Activated CD4-positive, alpha-beta T cell treated with anti-CD3 and anti-CD28 coated beads, Interleukin-2, amount 10 ng/mL, durations not matched to agents 24 days and 14 days (primary cell): Measurements from ENCODE around the gene LIN37. TPM values are rescaled to one million over a fixed set of nuclear protein-coding genes. Genes with fewer than 3 reads are reported as not detected.
A peak's percentile ranks its signal among the peaks of the same experiment; 100 is the strongest.

ENCODE experiments used
- DNase-seq: peaks from one replicate; pipeline ENCODE4 v3.0.0; 2022
- H3K27ac Mint-ChIP-seq: one replicate; pipeline ENCODE4 v1.8.0; 2022; ENCODE audit warnings: mild to moderate bottlenecking, mixed read lengths
- H3K27me3 Mint-ChIP-seq: one replicate; pipeline ENCODE4 v1.8.0; 2022; ENCODE audit warnings: mixed read lengths
- H3K36me3 Mint-ChIP-seq: one replicate; pipeline ENCODE4 v1.8.0; 2022; ENCODE audit warnings: low read depth, mild to moderate bottlenecking, mixed read lengths
- H3K4me1 Mint-ChIP-seq: one replicate; pipeline ENCODE4 v1.8.0; 2021; ENCODE audit warnings: mixed read lengths
- H3K4me3 Mint-ChIP-seq: one replicate; pipeline ENCODE4 v1.8.0; 2022; ENCODE audit warnings: mild to moderate bottlenecking, moderate library complexity, mixed read lengths
- H3K9me3 Mint-ChIP-seq: one replicate; pipeline ENCODE4 v1.8.0; 2021; ENCODE audit warnings: mixed read lengths
- intact Hi-C: fragments of 100-400 bp; cut with micrococcal nuclease; formaldehyde crosslinking; loops from one replicate; pipeline ENCODE4 v1.15.1; 2023
- total RNA-seq: library from RNA; stranded (reverse); gene quantifications from 2 replicates; pipeline ENCODE4 v1.2.3, GENCODE V29; 2022

LIN37 gene
- total RNA-seq, 1 donor from 2014 or later, result 11.1 TPM

- no peak for DNase-seq
- H3K9me3 Mint-ChIP-seq, result no peaks in the 10 kb centered on the region
- peak overlapping the region; percentile 88 for H3K4me3 Mint-ChIP-seq
- peaks cover 8% of the 10 kb centered on the region for H3K36me3 Mint-ChIP-seq
- intact Hi-C loops, result loop anchor here (1.0 to 5.0 kb wide), 6 partner anchors 16 to 157 kb away; partner anchors contain the start of genes APLP1, PROSER3, PSENEN and U2AF1L4
- peaks cover 26% of the 10 kb centered on the region for H3K4me1 Mint-ChIP-seq
- no peaks in the 10 kb centered on the region for H3K27me3 Mint-ChIP-seq
- H3K27ac Mint-ChIP-seq, result no peak overlapping the region
Measured at GRCh38 chr19:35774274-35775045, 26.1 kb downstream of the LIN37 start.

- Mint-ChIP-seq H3K4me3 (peak overlapping the region; percentile 88), H3K36me3 (peaks cover 10% of the 10 kb centered on the region), H3K27me3 (no peaks in the 10 kb centered on the region), H3K4me1 (peaks cover 26% of the 10 kb centered on the region), H3K27ac (peak overlapping the region; percentile 52), H3K9me3 (no peaks in the 10 kb centered on the region)
- DNase-seq, result no peak
- intact Hi-C loops, result loop anchor here (1.0 to 5.0 kb wide), 6 partner anchors 17 to 156 kb away; partner anchors contain the start of genes APLP1, PROSER3, PSENEN and U2AF1L4
Measured at GRCh38 chr19:35775046-35775297, 26.6 kb downstream of the LIN37 start.

GRCh38 chr19:35775298-35776101 is 27.1 kb downstream of the LIN37 start, which contains the start of gene ARHGAP33:
ARHGAP33 (plus strand) TSS chr19:35775564; CDS start chr19:35775659, 95 bp downstream.
- H3K36me3 Mint-ChIP-seq, result peaks cover 8% of the 10 kb centered on the region

DNA sequence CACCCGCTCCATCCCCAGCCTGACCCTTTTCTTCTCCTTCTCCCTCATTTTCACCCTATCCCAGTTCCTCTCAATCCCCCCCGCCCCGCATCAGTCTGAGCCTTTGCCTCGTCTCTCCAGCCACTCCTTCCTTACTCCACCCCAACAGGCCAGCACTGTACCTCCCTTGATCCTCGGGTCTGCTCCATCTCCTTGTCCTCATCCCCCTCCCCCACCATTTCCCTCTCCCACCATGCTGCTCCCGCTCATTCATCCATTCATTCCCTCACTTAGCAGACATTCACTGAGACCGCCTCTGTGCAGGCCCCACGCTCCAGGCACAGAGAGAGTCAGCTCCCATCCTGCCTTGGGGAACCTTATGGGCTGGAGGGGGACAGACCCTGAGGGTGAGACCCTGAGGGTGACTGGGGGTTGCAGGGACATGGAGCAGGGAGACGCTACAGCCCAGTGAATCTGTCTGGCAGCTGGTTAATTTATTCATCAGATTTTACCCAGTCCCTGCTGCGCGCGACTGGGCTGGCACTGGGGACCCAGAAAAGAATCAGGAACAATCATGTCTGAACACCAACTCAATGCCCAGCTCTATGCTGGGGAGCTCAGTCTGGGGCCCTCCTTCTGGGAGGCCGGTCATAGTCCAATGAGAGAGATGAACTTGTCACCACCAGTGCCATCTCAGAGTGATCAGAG is 27.9 kb downstream of the LIN37 start:
- no peaks in the 10 kb centered on the region for H3K9me3 Mint-ChIP-seq
- no peaks in the 10 kb centered on the region for H3K27me3 Mint-ChIP-seq
- no peak for DNase-seq
- H3K4me3 Mint-ChIP-seq, result peak overlapping the region; percentile 88
- peaks cover 11% of the 10 kb centered on the region for H3K36me3 Mint-ChIP-seq
- peak overlapping the region; percentile 71 for H3K27ac Mint-ChIP-seq
- intact Hi-C loops, result loop anchor here (5.0 kb wide), 1 partner anchor 91 kb away; the partner anchor contains the start of gene APLP1
- H3K4me1 Mint-ChIP-seq, result peaks cover 26% of the 10 kb centered on the region

More at GRCh38 chr19:35775298-35776101, 27.1 kb downstream of the LIN37 start, which contains the start of gene ARHGAP33:
- DNase-seq, result peak; percentile 100
- Mint-ChIP-seq H3K27me3 (no peaks in the 10 kb centered on the region), H3K4me1 (peaks cover 26% of the 10 kb centered on the region), H3K9me3 (no peaks in the 10 kb centered on the region), H3K27ac (peak within 1 kb of the TSS; percentile 71), H3K4me3 (peak within 1 kb of the TSS; percentile 88)
- intact Hi-C loops, result loop anchor here (1.0 to 5.0 kb wide), 6 partner anchors 17 to 156 kb away; partner anchors contain the start of genes APLP1, PROSER3, PSENEN and U2AF1L4

- intact Hi-C loops, result loop anchor here (5.0 kb wide), 1 partner anchor 90 kb away; the partner anchor contains the start of gene APLP1
- H3K36me3 Mint-ChIP-seq, result peaks cover 16% of the 10 kb centered on the region
- H3K27me3 Mint-ChIP-seq, result no peaks in the 10 kb centered on the region
- peak overlapping the region; percentile 88 for H3K4me3 Mint-ChIP-seq
- peaks cover 26% of the 10 kb centered on the region for H3K4me1 Mint-ChIP-seq
- H3K27ac Mint-ChIP-seq, result peak overlapping the region; percentile 16
- DNase-seq, result no peak
- no peaks in the 10 kb centered on the region for H3K9me3 Mint-ChIP-seq
Measured at GRCh38 chr19:35777086-35777841, 28.9 kb downstream of the LIN37 start.

DNA sequence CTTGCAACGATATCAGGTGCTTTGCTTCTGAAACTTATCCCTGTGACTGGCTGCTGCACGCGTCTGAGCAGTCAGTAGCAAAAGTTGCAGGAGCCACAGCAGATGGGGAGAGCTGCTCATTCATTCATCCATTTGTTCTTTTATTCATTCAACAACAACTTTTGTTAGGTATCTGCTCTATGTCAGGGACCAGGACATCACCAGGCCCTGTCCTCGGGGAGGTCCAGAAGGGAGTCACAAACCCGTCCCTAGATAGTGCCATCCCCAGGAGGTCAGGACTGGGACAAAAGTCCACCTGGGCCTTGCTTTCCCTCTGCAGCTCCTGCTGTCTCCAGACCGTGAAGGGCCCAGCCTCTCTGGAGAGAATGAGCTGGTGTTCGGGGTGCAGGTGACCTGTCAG is 29.6 kb downstream of the LIN37 start:
- Mint-ChIP-seq H3K36me3 (peaks cover 19% of the 10 kb centered on the region), H3K9me3 (no peaks in the 10 kb centered on the region), H3K27me3 (no peaks in the 10 kb centered on the region), H3K27ac (no peak overlapping the region), H3K4me3 (no peak overlapping the region), H3K4me1 (peaks cover 26% of the 10 kb centered on the region)
- intact Hi-C loops, result loop anchor here (5.0 kb wide), 1 partner anchor 89 kb away; the partner anchor contains the start of gene APLP1
- DNase-seq, result no peak

DNA sequence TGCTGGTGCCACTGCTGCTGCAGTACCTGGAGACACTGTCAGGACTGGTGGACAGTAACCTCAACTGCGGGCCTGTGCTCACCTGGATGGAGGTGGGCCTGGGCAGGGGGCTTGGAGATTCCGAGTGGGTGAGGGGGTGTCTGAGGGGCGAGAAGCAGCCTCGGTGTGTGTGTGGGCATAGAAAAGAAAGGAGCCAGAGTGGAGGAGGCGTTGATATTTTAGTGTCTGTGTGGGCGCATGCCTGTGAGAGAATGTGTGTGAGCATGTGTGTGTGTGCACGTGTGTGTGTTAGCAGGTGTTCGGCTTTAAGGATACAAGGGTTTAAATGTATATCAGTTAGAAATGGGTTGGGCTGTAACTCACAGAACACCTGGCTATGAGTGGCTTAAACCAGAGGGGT is 30.7 kb downstream of the LIN37 start:
- no peaks in the 10 kb centered on the region for H3K9me3 Mint-ChIP-seq
- no peaks in the 10 kb centered on the region for H3K27me3 Mint-ChIP-seq
- no peak for DNase-seq
- peaks cover 26% of the 10 kb centered on the region for H3K36me3 Mint-ChIP-seq
- H3K4me1 Mint-ChIP-seq, result peaks cover 26% of the 10 kb centered on the region
- H3K4me3 Mint-ChIP-seq, result no peak overlapping the region
- intact Hi-C loops, result loop anchor here (5.0 kb wide), 1 partner anchor 88 kb away; the partner anchor contains the start of gene APLP1
- H3K27ac Mint-ChIP-seq, result no peak overlapping the region

- H3K36me3 Mint-ChIP-seq, result peaks cover 26% of the 10 kb centered on the region
- DNase-seq, result no peak
- intact Hi-C loops, result no loop called here
- H3K27me3 Mint-ChIP-seq, result no peaks in the 10 kb centered on the region
- no peaks in the 10 kb centered on the region for H3K9me3 Mint-ChIP-seq
- no peak overlapping the region for H3K4me3 Mint-ChIP-seq
- H3K27ac Mint-ChIP-seq, result no peak overlapping the region
- peaks cover 18% of the 10 kb centered on the region for H3K4me1 Mint-ChIP-seq
Measured at GRCh38 chr19:35780058-35780457, 31.7 kb downstream of the LIN37 start.

DNA sequence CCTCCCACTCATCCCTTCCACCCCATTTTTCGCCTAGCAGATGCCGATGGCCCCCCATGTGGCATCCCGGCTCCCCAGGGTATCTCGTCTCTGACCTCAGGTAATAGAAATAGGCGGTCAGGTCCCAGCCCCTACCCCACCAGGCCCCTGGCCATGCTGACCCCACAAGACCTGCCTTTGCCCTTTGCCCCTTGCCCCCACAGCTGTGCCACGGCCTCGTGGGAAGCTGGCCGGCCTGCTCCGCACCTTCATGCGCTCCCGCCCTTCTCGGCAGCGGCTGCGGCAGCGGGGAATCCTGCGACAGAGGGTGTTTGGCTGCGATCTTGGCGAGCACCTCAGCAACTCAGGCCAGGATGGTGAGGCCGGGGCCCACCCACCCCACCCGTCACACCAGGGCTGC is 32.3 kb downstream of the LIN37 start:
- Mint-ChIP-seq H3K27ac (no peak overlapping the region), H3K9me3 (no peaks in the 10 kb centered on the region), H3K4me1 (peaks cover 17% of the 10 kb centered on the region), H3K36me3 (peaks cover 27% of the 10 kb centered on the region), H3K4me3 (no peak overlapping the region), H3K27me3 (no peaks in the 10 kb centered on the region)
- no peak for DNase-seq
- intact Hi-C loops, result no loop called here

DNA sequence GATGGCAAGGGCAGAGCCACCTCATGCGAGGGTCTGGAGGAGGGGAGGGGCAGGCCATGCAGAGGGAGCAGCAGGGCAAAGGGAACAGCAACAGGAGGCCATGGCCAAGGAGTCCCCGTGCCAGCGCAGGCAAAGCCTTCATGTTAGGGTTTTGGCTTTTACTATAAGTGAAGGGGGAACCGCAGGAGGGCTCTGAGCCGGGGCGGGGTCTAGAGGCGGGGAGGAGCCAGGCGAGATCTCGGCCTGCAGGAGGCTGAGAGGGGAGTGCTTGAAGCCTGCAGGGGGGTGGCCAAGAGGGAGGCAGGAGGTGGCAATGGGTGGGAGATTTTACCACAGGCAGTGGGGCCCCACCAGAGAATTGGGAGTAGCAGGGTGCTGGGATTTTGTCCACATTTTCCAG is 33.3 kb downstream of the LIN37 start:
- Mint-ChIP-seq H3K27me3 (no peaks in the 10 kb centered on the region), H3K9me3 (no peaks in the 10 kb centered on the region), H3K27ac (no peak overlapping the region), H3K4me3 (no peak overlapping the region), H3K36me3 (peaks cover 28% of the 10 kb centered on the region), H3K4me1 (peaks cover 11% of the 10 kb centered on the region)
- DNase-seq, result no peak
- intact Hi-C loops, result no loop called here

DNA sequence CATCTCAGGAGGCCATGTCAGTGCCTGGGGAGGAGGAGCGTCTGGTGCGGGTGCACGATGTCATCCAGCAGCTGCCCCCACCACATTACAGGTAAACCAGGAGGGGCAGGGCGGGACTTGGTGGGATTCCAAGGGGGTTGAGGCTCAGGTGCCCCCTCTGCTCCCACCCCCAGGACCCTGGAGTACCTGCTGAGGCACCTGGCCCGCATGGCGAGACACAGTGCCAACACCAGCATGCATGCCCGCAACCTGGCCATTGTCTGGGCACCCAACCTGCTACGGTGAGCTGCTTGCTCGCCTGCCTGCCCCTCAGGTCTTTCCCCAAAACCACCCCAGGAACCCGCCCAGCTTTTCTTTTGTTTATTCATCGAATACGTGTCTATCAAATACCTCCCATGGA is 34.2 kb downstream of the LIN37 start:
- intact Hi-C loops, result no loop called here
- Mint-ChIP-seq H3K4me1 (peaks cover 2% of the 10 kb centered on the region), H3K27ac (no peak overlapping the region), H3K36me3 (peaks cover 28% of the 10 kb centered on the region), H3K4me3 (no peak overlapping the region), H3K27me3 (no peaks in the 10 kb centered on the region), H3K9me3 (no peaks in the 10 kb centered on the region)
- DNase-seq, result no peak

DNA sequence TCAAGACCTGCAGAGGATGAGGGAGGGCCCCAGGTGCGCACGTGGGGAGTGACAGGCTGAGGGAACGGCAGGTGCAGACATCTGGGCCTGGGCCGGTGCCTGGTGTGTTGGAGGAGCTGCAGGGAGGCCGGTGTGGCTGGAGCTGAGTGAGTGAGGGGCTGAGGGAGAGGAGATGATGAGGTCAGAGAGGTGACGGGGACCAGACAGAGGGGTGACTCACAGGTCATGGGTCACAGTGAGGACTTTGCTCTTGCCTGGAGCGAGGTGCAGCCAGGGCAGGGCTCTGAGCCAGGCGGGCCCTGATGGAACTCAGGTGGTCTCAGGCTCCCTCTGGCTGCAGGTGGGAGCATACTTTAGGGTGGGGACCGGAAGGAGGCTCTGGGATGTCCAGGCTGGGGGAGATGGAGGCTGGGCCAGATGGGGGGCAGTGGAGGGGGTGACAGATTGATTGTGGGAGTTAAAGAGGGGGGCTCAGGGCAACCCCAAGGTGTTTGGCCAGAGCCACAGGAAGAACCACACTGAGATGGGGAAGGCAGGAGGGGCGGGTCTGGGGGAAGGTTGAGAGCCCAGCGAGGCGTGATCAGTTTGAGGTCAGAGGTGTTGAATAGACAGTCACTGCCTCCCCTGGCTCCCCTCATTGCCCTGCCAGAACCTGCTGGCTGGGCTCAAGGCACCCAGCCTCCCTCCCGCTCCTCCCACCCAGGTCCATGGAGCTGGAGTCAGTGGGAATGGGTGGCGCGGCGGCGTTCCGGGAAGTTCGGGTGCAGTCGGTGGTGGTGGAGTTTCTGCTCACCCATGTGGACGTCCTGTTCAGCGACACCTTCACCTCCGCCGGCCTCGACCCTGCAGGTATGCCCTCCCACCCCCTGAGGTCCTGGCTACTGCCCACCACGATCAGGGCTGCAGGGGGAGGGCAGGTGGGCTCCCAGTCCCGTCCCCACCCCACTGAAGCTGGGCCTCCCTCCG is 35.4 kb downstream of the LIN37 start:
- no peaks in the 10 kb centered on the region for H3K27me3 Mint-ChIP-seq
- H3K4me1 Mint-ChIP-seq, result peaks cover 2% of the 10 kb centered on the region
- no peak for DNase-seq
- no peak overlapping the region for H3K27ac Mint-ChIP-seq
- no peak overlapping the region for H3K4me3 Mint-ChIP-seq
- no peaks in the 10 kb centered on the region for H3K9me3 Mint-ChIP-seq
- intact Hi-C loops, result no loop called here
- peaks cover 26% of the 10 kb centered on the region for H3K36me3 Mint-ChIP-seq
